Hypothalamus (tissue), 51 donors: Measurements from ENCODE around the gene HAUS3.
A peak's percentile ranks its signal among the peaks of the same experiment; 100 is the strongest.
"Not testable (repeated sequence)": the region's sequence is repeated elsewhere in the genome, so short reads cannot be mapped to it uniquely, and the experiment has no call there.

ENCODE experiments used
- DNase-seq, 51 donors: peaks; one replicate each; lab custom pipeline; 2025; lab: John Stamatoyannopoulos, UW

The HAUS3 gene

GRCh38 chr4:2276581-2277325 is 34.8 kb upstream of the HAUS3 start:
- DNase-seq = no peak

- peak in 1 of 51 donors; percentile 36 for DNase-seq
Measured at GRCh38 chr4:2275546-2276251, 33.8 kb upstream of the HAUS3 start.

DNA sequence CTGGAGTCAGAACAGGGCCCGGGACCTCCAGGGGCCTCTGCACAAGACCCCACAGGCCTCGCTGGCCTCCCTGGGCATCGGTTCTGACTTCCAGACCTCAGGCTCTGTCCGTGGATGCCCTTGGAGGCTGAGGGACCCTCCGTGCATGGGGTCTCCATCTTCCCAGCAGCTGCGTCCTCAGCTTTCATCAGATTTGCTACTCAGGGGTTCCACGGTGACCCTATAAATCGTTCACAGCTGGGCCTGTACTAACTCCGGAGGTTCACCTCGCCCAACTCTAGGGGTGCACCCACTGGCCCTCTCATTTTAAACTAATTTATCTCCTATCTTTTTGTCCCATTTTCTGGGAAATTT is 33.1 kb upstream of the HAUS3 start:
- not testable (repeated sequence) for DNase-seq

- DNase-seq = no peak
Measured at GRCh38 chr4:2274320-2275043, 32.6 kb upstream of the HAUS3 start.

DNA sequence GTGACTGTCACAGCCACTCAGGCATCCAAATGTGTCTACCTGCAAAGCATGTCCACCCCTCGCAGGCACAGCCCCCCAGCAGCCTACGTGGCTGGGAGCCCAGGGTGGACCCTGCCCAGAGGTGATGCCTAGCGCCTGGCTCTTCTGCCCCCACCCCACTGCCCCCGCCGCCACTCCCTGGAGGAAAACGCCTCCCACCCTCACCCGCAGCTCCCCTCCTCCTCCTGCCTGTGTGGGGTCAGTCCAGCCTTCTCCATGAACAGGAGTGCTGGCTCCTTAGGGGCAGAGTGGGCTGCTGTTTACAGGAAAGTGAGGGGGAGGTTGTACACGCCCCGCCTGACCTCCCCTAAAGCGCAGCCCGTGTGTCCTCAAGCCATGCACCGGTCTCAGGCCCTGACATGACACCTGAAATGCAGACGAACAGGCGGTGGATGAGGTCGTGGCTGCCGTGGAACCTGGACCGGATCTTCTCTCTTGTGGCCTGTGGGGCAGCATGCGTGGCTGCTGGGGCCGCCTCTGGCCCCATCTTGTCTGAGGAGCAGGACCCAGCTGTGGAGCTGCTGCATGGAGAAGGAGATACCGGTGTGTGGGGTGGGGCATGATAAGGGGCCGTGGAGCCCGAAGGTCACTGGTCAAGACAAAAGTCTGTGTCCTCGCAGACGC is 31.9 kb upstream of the HAUS3 start:
- DNase-seq = no peak

DNA sequence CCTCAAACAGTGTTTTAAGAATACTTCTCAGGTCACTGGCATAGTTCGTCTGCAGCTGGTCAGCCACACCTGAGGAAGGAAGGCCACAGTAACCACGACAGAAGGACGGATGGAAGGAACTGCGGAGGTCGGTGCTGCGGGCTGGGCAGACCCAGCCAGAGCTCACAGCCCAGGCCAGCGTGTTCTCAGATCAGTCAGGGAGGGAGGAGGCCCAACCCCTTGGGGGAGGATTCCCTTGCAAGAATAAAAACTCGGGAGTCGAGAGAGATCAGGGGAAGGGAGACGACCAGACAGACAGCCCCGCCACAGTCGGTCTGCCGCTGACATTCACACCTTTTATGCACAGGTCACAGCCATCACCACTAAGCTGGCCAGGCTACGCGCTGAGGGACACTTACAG is 31.3 kb upstream of the HAUS3 start:
- no peak for DNase-seq

GRCh38 chr4:2272828-2273120 is 30.9 kb upstream of the HAUS3 start:
- no peak for DNase-seq

GRCh38 chr4:2272026-2272827 is 30.3 kb upstream of the HAUS3 start:
- DNase-seq = no peak

DNA sequence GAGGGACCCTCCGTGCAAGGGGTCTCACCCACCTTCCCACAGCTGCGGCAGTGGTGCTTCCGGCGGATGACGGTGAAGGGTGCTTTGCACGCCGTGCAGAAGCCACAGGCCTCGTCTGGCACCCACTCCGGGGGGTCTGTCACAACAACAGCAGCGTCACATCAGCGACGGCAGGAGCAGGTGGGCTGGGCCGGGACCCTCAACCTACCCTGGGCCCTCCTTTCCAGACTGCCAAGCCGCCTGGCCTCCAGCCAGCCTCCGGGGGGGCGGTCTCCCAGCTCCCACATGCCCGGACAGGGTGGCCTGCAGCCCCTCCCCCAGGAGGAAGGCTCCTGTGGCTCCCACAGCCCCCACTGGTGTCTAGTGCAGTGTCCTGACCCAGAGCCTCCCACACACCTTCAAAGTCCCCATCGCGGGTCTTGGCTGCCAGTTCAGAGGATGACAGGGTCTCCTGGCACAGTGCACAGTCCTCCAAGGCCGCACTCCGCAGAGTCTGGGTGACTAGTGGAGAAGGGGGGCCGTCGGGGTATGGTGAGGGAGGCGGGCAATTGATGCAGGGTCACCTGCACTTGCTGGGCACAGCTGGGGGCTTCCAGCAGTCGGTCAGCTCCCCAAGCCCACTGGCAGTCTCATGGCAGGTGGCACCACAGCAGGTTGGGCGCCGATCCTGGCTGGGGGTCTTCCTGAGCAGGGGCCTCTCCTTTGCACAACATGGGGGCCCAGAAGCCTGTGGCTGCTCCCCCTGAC is 29.5 kb upstream of the HAUS3 start:
- no peak for DNase-seq

DNA sequence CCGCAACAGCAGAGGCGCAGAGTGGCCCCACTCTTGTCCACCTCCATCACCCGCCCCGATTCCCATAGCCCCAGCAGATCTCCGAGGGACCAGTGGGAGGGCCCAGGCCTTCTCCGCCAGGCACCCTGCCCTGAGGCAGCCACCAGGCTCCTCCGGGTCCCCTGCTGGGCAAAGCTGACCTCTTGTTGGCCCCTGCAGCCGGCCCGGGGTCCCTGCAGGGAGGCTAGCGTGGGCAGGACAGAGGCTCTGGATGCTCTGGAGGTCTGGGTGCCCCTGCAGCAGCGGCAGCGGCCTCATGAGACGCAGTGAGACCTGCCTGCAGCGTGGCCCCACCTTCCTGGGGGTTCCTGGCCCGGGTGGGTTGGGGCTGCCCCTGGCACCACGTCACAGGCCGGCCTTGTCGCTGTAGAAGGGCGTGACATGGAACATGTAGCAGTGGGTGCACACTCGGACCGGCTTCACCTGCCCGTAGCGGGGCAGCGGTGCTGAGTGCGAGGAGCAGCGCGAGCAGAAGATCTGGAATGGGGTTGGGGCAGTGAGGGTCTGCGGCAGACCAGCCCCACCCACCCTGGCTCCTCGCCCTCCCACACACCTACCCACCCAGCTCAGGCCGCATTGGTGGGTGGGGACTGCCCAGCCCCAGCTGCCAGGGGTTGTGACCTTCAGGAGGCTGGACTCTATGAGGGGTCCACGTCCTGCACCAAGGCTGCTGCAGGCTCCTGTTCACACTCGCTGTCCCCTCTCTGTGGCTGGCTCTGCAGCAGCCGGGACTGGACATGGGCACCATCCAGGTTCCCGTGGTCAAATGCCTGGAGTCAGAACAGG is 28.6 kb upstream of the HAUS3 start:
- DNase-seq = no peak

DNA sequence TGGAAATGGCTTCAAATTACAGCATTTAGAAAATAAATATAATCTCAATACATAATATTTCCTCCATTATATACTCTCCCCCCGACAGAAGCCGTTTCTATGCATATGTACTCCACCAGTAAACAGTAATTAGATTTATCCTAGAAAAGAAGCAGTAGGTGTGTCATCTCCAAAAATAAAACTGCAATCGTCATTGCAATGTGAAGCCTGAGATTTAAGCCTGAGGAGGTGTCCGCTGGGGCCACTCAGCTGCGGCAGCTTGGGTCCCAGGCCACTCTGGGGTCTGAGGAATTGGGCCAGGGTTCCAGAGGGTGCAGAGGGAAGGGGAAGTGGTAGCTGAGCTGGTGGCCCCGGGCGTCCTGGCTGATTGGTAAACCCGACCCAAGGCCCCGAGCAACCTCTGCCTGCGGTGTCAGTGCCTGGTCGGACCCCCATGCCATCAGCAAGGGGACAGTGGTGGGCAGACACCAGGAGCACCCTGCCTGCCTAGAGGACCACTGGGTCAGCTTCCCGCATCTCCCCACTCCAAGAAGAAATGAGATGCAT is 27.8 kb upstream of the HAUS3 start:
- DNase-seq = no peak

DNA sequence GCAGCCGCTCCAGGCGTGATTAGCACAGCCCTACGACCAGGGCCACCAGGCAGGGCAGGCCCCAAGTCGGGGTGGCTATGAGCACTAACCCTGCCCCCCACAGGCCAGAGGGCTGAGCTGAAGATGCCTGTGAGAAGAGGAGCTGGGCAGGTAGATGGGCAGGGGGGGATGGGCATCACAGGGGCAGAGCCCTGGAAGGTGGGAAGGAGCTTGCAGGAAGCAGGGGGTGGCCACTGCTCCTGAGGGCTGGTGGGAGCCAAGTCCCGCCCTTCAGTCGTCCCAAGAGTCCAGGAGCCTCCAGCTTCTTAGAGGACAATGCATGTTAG is 27.2 kb upstream of the HAUS3 start:
- DNase-seq = no peak

GRCh38 chr4:2268357-2269205 is 26.7 kb upstream of the HAUS3 start:
- no peak for DNase-seq

GRCh38 chr4:2267841-2268240 is 25.9 kb upstream of the HAUS3 start:
- no peak for DNase-seq

DNA sequence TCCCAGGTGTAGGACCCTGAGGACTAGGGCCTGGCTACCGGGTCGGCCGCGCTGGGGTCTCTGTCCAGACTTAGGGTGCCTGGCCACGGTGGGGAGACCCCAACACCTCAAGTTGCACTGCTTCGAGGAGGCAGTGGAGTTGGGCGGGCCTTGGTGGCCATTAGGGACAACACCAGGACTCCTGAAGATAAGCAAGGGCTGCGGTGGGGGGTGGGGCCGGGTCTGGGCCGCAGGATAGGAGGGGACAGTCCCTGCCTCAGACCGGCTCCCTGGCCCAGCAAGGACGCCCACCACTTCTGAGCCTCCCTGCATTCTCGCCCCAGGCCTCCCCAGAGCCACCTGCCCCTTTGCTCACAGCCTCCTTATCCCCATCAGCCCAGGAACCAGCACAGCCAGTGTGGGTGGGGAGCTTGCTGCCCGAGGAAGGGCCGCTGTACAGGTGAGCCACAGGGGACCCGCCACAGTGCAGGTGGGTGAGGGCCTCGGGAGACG is 25.4 kb upstream of the HAUS3 start:
- DNase-seq = no peak

DNA sequence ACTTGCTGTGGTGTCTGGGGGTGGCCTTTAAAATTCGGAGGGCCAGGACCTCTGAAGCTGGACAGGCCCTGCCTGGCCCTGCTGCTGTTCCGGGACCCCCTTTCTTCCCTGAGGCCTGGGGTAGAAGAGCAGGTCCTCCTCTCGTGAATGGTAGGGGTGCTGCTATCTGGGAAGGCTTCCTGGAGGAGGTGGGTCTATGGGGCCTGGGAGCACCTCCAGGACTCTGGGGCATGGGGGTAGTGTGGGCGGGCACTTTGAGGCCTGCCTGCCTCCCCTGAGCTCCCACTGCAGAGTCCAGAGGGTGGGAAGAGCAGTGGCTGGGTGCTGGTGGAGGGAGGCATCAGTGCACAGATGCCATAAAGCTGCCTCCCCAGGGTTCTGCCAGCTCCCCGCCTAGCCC is 24.9 kb upstream of the HAUS3 start:
- no peak for DNase-seq

DNA sequence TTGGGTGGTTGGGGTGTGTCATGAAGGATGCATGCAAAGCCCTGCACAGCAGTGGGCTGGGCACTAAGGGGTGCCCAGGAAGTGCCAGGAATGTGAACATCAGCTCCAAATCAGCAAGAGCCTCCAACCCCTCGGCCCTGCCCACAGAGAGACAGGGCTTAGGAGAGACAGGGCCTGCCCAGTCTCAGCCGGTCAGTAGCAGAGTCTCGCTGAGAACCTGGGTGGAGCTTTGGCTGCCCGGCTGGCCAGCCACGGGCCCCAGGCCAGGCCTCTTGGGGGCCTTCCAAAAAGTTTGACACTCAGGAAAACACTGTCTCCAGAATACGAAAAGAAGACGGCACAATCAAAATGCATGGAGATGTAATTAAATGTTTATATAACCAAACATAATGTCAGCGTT is 24.3 kb upstream of the HAUS3 start:
- peak in 28 of 51 donors; percentile 13 to 76 (median 50) for DNase-seq
